Measurements from ENCODE around the gene GAST.

GAST gene

GRCh38 chr17:41754066-41754465, 41.9 kb downstream of the GAST start:
- no peaks in the 10 kb centered on the region for H3K4me1 ChIP-seq (ENCODE audit: insufficient read depth, low read length)
- WGBS, result 86% methylated on average over 12 of the region's 12 CpGs
- no peaks in the 10 kb centered on the region for H3K9me3 ChIP-seq (ENCODE audit: insufficient read depth, low read depth, low read length)
- peaks cover 42% of the 10 kb centered on the region for H3K36me3 ChIP-seq (ENCODE audit: insufficient read depth, low read length)
- no peak overlapping the region for H3K9ac ChIP-seq (ENCODE audit: low read depth, low read length)
- no peak overlapping the region for H3K4me3 ChIP-seq (ENCODE audit: low read length)
- H3K27ac ChIP-seq (ENCODE audit: low read depth, low read length), result no peak overlapping the region
- no peaks in the 10 kb centered on the region for H3K27me3 ChIP-seq (ENCODE audit: insufficient read depth, low read length)

- Histone ChIP-seq H3K36me3 (ENCODE audit: insufficient read depth, low read length) (peaks cover 78% of the 10 kb centered on the region), H3K27me3 (ENCODE audit: insufficient read depth, low read length) (no peaks in the 10 kb centered on the region), H3K9ac (ENCODE audit: low read depth, low read length) (no peak overlapping the region), H3K27ac (ENCODE audit: low read depth, low read length) (no peak overlapping the region), H3K4me1 (ENCODE audit: insufficient read depth, low read length) (no peaks in the 10 kb centered on the region), H3K4me3 (ENCODE audit: low read length) (no peak overlapping the region), H3K9me3 (ENCODE audit: insufficient read depth, low read depth, low read length) (no peaks in the 10 kb centered on the region)
- 96% methylated on average over 9 of the region's 9 CpGs for WGBS
These were observed 46.5 kb downstream of the GAST start for GRCh38 chr17:41758601-41759000.

GRCh38 chr17:41760878-41761277, 48.7 kb downstream of the GAST start:
- 96% methylated on average over 6 of the region's 6 CpGs for WGBS
- H3K36me3 ChIP-seq (ENCODE audit: insufficient read depth, low read length), result peaks cover 81% of the 10 kb centered on the region
- no peaks in the 10 kb centered on the region for H3K4me1 ChIP-seq (ENCODE audit: insufficient read depth, low read length)
- no peak overlapping the region for H3K4me3 ChIP-seq (ENCODE audit: low read length)
- no peak overlapping the region for H3K27ac ChIP-seq (ENCODE audit: low read depth, low read length)
- H3K9me3 ChIP-seq (ENCODE audit: insufficient read depth, low read depth, low read length), result no peaks in the 10 kb centered on the region
- H3K27me3 ChIP-seq (ENCODE audit: insufficient read depth, low read length), result no peaks in the 10 kb centered on the region
- no peak overlapping the region for H3K9ac ChIP-seq (ENCODE audit: low read depth, low read length)

- no peaks in the 10 kb centered on the region for H3K9me3 ChIP-seq (ENCODE audit: insufficient read depth, low read depth, low read length)
- no peak overlapping the region for H3K27ac ChIP-seq (ENCODE audit: low read depth, low read length)
- H3K27me3 ChIP-seq (ENCODE audit: insufficient read depth, low read length), result no peaks in the 10 kb centered on the region
- H3K9ac ChIP-seq (ENCODE audit: low read depth, low read length), result no peak overlapping the region
- H3K4me3 ChIP-seq (ENCODE audit: low read length), result no peak overlapping the region
- no peaks in the 10 kb centered on the region for H3K4me1 ChIP-seq (ENCODE audit: insufficient read depth, low read length)
- H3K36me3 ChIP-seq (ENCODE audit: insufficient read depth, low read length), result peaks cover 83% of the 10 kb centered on the region
- 94% methylated on average over 6 of the region's 6 CpGs for WGBS
These were observed 50.3 kb downstream of the GAST start for GRCh38 chr17:41762391-41762790.

- Histone ChIP-seq H3K27me3 (ENCODE audit: insufficient read depth, low read length) (no peaks in the 10 kb centered on the region), H3K36me3 (ENCODE audit: insufficient read depth, low read length) (peaks cover 83% of the 10 kb centered on the region), H3K27ac (ENCODE audit: low read depth, low read length) (no peak overlapping the region), H3K4me3 (ENCODE audit: low read length) (no peak overlapping the region), H3K9ac (ENCODE audit: low read depth, low read length) (no peak overlapping the region), H3K4me1 (ENCODE audit: insufficient read depth, low read length) (no peaks in the 10 kb centered on the region), H3K9me3 (ENCODE audit: insufficient read depth, low read depth, low read length) (no peaks in the 10 kb centered on the region)
- 97% methylated on average over 16 of the region's 16 CpGs for whole genome bisulfite sequencing
These were observed 50.7 kb downstream of the GAST start for GRCh38 chr17:41762841-41763240.

- Histone ChIP-seq H3K27me3 (ENCODE audit: insufficient read depth, low read length) (no peaks in the 10 kb centered on the region), H3K27ac (ENCODE audit: low read depth, low read length) (no peak overlapping the region), H3K9me3 (ENCODE audit: insufficient read depth, low read depth, low read length) (no peaks in the 10 kb centered on the region), H3K9ac (ENCODE audit: low read depth, low read length) (no peak overlapping the region), H3K36me3 (ENCODE audit: insufficient read depth, low read length) (peaks cover 80% of the 10 kb centered on the region), H3K4me1 (ENCODE audit: insufficient read depth, low read length) (no peaks in the 10 kb centered on the region), H3K4me3 (ENCODE audit: low read length) (no peak overlapping the region)
- WGBS, result 97% methylated on average over 8 of the region's 8 CpGs
These were observed 51.2 kb downstream of the GAST start for GRCh38 chr17:41763327-41763726.
